K562 (cell line): Measurements from ENCODE around the gene EVI5. TPM values are rescaled to one million over a fixed set of nuclear protein-coding genes. Genes with fewer than 3 reads are reported as not detected.

Experiments used
- BDP1 ChIP-seq: IDR thresholded peaks from 3 replicates; pipeline ENCODE4 v1.6.1; 2011; ENCODE audit not compliant: insufficient read length, insufficient read depth
- CHD2 ChIP-seq: IDR thresholded peaks from 2 replicates; pipeline ENCODE4 v1.6.1; 2011; ENCODE audit warnings: low read depth, low read length
- E2F5 ChIP-seq: sonication (generic); formaldehyde crosslinking; IDR thresholded peaks from 2 replicates; pipeline ENCODE4 v1.8.0; 2022; ENCODE audit warnings: mild to moderate bottlenecking, missing genetic modification reagents
- EP400 ChIP-seq: fragments of 450-650 bp; IDR thresholded peaks from 2 replicates; pipeline ENCODE4 v1.6.1; 2017; ENCODE audit warnings: antibody characterized with exemption, mild to moderate bottlenecking, moderate library complexity
- HEY1 ChIP-seq: fragments of 250-450 bp; sonication (Bioruptor Pico); IDR thresholded peaks from 2 replicates; pipeline ENCODE4 v1.5.0; 2020; ENCODE audit warnings: mild to moderate bottlenecking, moderate library complexity, borderline replicate concordance
- ID3 ChIP-seq, 2 experiments: fragments of 250-450 bp in 1 of 2; fragments of 450-650 bp in 1 of 2; sonication (Bioruptor Pico) in 1 of 2; IDR thresholded peaks; 2 replicates each; pipeline versions ENCODE4 v1.6.1 to v1.8.0; 2016 to 2021; ENCODE audit warnings: mild to moderate bottlenecking in 2 of 2, moderate library complexity in 2 of 2, missing compliant biosample characterization in 1 of 2, missing genetic modification characterization in 1 of 2
- MAFF ChIP-seq: IDR thresholded peaks from 2 replicates; pipeline ENCODE4 v1.6.1; 2012; ENCODE audit warnings: low read length, improper control_type of control experiment
- NCOA2 ChIP-seq, 2 experiments: fragments of 450-650 bp; IDR thresholded peaks; 2 replicates each; pipeline ENCODE4 v1.6.1; 2018; ENCODE audit warnings: mild to moderate bottlenecking in 2 of 2, moderate library complexity in 1 of 2; ENCODE audit not compliant: partially characterized antibody in 2 of 2
- NEUROD1 ChIP-seq: fragments of 150-350 bp; IDR thresholded peaks from 2 replicates; pipeline ENCODE4 v1.6.1; 2014; ENCODE audit warnings: borderline replicate concordance, low read length, low read depth; ENCODE audit not compliant: partially characterized antibody
- PHB ChIP-seq: fragments of 250-450 bp; sonication (Bioruptor Pico); IDR thresholded peaks from 2 replicates; pipeline ENCODE4 v1.5.0; 2021
- POLR2AphosphoS5 ChIP-seq: IDR thresholded peaks from 2 replicates; pipeline ENCODE4 v1.6.1; 2011; ENCODE audit warnings: mild to moderate bottlenecking, low read depth, low read length, moderate library complexity; ENCODE audit not compliant: control insufficient read depth, insufficient read depth
- POLR2B ChIP-seq: fragments of 450-650 bp; IDR thresholded peaks from 2 replicates; pipeline ENCODE4 v1.6.1; 2018; ENCODE audit warnings: low read depth; ENCODE audit not compliant: partially characterized antibody
- RNF2 ChIP-seq: sonication (generic); IDR thresholded peaks from 2 replicates; pipeline ENCODE4 v1.6.1; 2016
- SFPQ ChIP-seq: fragments of 200-400 bp; formaldehyde crosslinking; IDR thresholded peaks from 2 replicates; pipeline ENCODE4 v1.6.1; 2017; ENCODE audit warnings: mild to moderate bottlenecking, low read depth, low read length, moderate library complexity
- SPI1 ChIP-seq: IDR thresholded peaks from 2 replicates; pipeline ENCODE4 v1.6.1; 2011; ENCODE audit warnings: low read depth, low read length, control low read depth, borderline replicate concordance
- ZBTB17 ChIP-seq: fragments of 450-650 bp; formaldehyde crosslinking; IDR thresholded peaks from 2 replicates; pipeline ENCODE4 v1.4.0; 2020; ENCODE audit warnings: mild to moderate bottlenecking
- ZNF143 ChIP-seq: sonication (generic); formaldehyde crosslinking; IDR thresholded peaks from 2 replicates; pipeline ENCODE4 v1.9.0; 2022; ENCODE audit warnings: mild to moderate bottlenecking, missing genetic modification reagents
- ZNF212 ChIP-seq: fragments of 450-650 bp; formaldehyde crosslinking; IDR thresholded peaks from 2 replicates; pipeline ENCODE4 v1.4.0; 2020; ENCODE audit warnings: mild to moderate bottlenecking
- ZNF561 ChIP-seq: fragments of 450-650 bp; formaldehyde crosslinking; conservative IDR thresholded peaks from 2 replicates; pipeline ENCODE4 v1.4.0; 2020; ENCODE audit warnings: mild to moderate bottlenecking, moderate library complexity
- polyA plus RNA-seq, 8 experiments: library from polyadenylated mRNA; depleted of rRNA in 4 of 8; stranded (reverse) in 5 of 8; unstranded in 3 of 8; fragments of >200 nt; fragmentation: Nextera tagmentation in 2 of 8; fragmentation: Illumina TruSeq in 1 of 8; extraction: Ambion mirVana in 2 of 8; extraction: Trizol in 1 of 8; gene quantifications; 2 replicates each; pipeline versions ENCODE4 v1.2.1 to v1.2.3, GENCODE V29; 2011 to 2014; ENCODE audit warnings: inconsistent platforms in 1 of 8, missing spikeins in 1 of 8
- total RNA-seq, 7 experiments: library from RNA; depleted of rRNA in 6 of 7; stranded (reverse); fragments of >200 nt in 6 of 7; fragmentation: Illumina TruSeq in 2 of 7; extraction: Trizol in 2 of 7; gene quantifications; 2 replicates each; pipeline versions ENCODE4 v1.2.1 to v1.2.3, GENCODE V29; 2011 to 2021; ENCODE audit warnings: low replicate concordance in 1 of 7
- TF ChIP-seq, protein P1 (sequence below): fragments of 250-450 bp; sonication (Bioruptor Pico); IDR thresholded peaks from 2 replicates; pipeline ENCODE4 v1.9.0; 2021; ENCODE audit warnings: mild to moderate bottlenecking, inconsistent platforms
- TF ChIP-seq, protein P2 (sequence below): sonication (generic); formaldehyde crosslinking; IDR thresholded peaks from 2 replicates; pipeline ENCODE4 v1.8.0; 2022; ENCODE audit warnings: mild to moderate bottlenecking, low read depth, missing genetic modification reagents
- TF ChIP-seq, protein P3 (sequence below): fragments of 450-650 bp; IDR thresholded peaks from 2 replicates; pipeline ENCODE4 v1.6.1; 2016; ENCODE audit warnings: low read depth, mild to moderate bottlenecking, moderate library complexity

EVI5 gene
- total and polyA plus RNA-seq, 9 of the 15 experiments (the other 6 are each of a cell fraction or from before 2014, with no cell fraction given), result 1.7 to 50.1 (median 13.7) TPM

DNA sequence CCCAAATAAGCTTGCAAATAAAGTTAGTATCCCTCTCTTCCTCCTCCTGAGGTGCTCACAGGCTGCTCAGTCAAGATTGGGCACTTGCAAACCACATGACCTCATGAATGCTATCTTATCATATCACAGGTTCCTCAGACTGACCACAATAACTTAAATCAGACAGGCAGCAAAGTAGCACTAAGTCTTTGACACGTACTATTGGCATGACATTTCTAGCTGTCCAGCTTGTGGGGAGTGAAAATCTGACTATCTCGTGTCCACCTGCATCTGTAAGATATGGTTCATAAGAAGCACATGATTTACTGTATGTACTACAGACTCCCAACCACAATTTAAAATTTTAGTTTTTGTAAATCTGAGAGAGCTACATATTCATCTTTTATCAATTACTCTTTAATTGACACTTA lies 240.1 kb downstream of the EVI5 start (continued):
- TF ChIP-seq SFPQ, result no peak
- no peak for TF ChIP-seq ZNF561 (CRISPR knock-in tag)
- TF ChIP-seq PHB (CRISPR knock-in tag), result no peak
- TF ChIP-seq, protein P1, sequence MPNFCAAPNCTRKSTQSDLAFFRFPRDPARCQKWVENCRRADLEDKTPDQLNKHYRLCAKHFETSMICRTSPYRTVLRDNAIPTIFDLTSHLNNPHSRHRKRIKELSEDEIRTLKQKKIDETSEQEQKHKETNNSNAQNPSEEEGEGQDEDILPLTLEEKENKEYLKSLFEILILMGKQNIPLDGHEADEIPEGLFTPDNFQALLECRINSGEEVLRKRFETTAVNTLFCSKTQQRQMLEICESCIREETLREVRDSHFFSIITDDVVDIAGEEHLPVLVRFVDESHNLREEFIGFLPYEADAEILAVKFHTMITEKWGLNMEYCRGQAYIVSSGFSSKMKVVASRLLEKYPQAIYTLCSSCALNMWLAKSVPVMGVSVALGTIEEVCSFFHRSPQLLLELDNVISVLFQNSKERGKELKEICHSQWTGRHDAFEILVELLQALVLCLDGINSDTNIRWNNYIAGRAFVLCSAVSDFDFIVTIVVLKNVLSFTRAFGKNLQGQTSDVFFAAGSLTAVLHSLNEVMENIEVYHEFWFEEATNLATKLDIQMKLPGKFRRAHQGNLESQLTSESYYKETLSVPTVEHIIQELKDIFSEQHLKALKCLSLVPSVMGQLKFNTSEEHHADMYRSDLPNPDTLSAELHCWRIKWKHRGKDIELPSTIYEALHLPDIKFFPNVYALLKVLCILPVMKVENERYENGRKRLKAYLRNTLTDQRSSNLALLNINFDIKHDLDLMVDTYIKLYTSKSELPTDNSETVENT, result no peak
- TF ChIP-seq RNF2, result peak; percentile 96
- no peak for TF ChIP-seq ID3 (CRISPR knock-in tag; IDR thresholded peaks at IDR 0.05)
- peak; percentile 98 for TF ChIP-seq ID3 (tag; IDR thresholded peaks at IDR 0.05)
- peak; percentile 97 for TF ChIP-seq HEY1 (CRISPR knock-in tag)
- TF ChIP-seq, protein P2, sequence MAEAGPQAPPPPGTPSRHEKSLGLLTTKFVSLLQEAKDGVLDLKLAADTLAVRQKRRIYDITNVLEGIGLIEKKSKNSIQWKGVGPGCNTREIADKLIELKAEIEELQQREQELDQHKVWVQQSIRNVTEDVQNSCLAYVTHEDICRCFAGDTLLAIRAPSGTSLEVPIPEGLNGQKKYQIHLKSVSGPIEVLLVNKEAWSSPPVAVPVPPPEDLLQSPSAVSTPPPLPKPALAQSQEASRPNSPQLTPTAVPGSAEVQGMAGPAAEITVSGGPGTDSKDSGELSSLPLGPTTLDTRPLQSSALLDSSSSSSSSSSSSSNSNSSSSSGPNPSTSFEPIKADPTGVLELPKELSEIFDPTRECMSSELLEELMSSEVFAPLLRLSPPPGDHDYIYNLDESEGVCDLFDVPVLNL, result no peak
- no peak for TF ChIP-seq MAFF
- no peak for TF ChIP-seq SPI1
- TF ChIP-seq EP400, result peak; percentile 60; the same call in 1 of the 2 replicates
- TF ChIP-seq NCOA2 (IDR thresholded peaks at IDR 0.05; ENCODE audit: partially characterized antibody in 2 of 2), result peak; percentile 85 to 88
- TF ChIP-seq BDP1, result no peak
- peak; percentile 86; the same call in 1 of the 2 replicates for TF ChIP-seq ZBTB17 (CRISPR knock-in tag)
- TF ChIP-seq, protein P3, sequence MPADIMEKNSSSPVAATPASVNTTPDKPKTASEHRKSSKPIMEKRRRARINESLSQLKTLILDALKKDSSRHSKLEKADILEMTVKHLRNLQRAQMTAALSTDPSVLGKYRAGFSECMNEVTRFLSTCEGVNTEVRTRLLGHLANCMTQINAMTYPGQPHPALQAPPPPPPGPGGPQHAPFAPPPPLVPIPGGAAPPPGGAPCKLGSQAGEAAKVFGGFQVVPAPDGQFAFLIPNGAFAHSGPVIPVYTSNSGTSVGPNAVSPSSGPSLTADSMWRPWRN, result peak; percentile 99
- no peak for TF ChIP-seq ZNF143 (CRISPR knock-in tag)
- peak; percentile 84 for TF ChIP-seq NEUROD1
- 0 out of 2 replicates have a peak, but pooled peaks have one; percentile 52 for TF ChIP-seq ZNF212 (CRISPR knock-in tag)
- peak; percentile 97 for TF ChIP-seq POLR2AphosphoS5
- TF ChIP-seq CHD2, result no peak
- no peak for TF ChIP-seq POLR2B
- no peak for TF ChIP-seq E2F5 (CRISPR knock-in tag)
